ENCODE data around the gene CYTH1.
A peak's percentile ranks its signal among the peaks of the same experiment; 100 is the strongest.

- TF ChIP-seq POLR2AphosphoS5 (IDR thresholded peaks at IDR 0.05; ENCODE audit: insufficient read depth in 1 of 2, low read depth in 1 of 2) (no peak), CTCF (IDR thresholded peaks at IDR 0.05) (peak in 2 of 3 experiments; percentile 8 to 39)
These were observed 16.9 kb upstream of the CYTH1 start for GRCh38 chr17:78798695-78799559.

Data from vagina (tissue), 2 donors.